ENCODE measurements around the gene SNAI3.
"Not testable (repeated sequence)": the region's sequence is repeated elsewhere in the genome, so short reads cannot be mapped to it uniquely, and the experiment has no call there.

The SNAI3 gene

GRCh38 chr16:88690341-88691128 is 4.2 kb upstream of the SNAI3 start:
- DNase-seq, result no peak

GRCh38 chr16:88688013-88688778 is 1.9 kb upstream of the SNAI3 start:
- DNase-seq, result peak; percentile 76

- no peak for DNase-seq
These were observed 1.3 kb upstream of the SNAI3 start for GRCh38 chr16:88687676-88688012.

- DNase-seq, result no peak
These were observed 908 bp upstream of the SNAI3 start for GRCh38 chr16:88687254-88687576.

GRCh38 chr16:88686062-88686438 is 257 bp downstream of the SNAI3 start:
- peak; percentile 35 for DNase-seq

- DNase-seq, result no peak
These were observed 898 bp downstream of the SNAI3 start for GRCh38 chr16:88685156-88686061.

GRCh38 chr16:88684569-88685155 is 1.6 kb downstream of the SNAI3 start:
- DNase-seq, result no peak

- DNase-seq, result no peak
These were observed 4.4 kb downstream of the SNAI3 start for GRCh38 chr16:88681709-88682451.

GRCh38 chr16:88681084-88681680 is 5.1 kb downstream of the SNAI3 start:
- no peak for DNase-seq

- DNase-seq, result no peak
These were observed 5.7 kb downstream of the SNAI3 start for GRCh38 chr16:88680554-88681083.

- DNase-seq, result no peak
These were observed 7.9 kb downstream of the SNAI3 start for GRCh38 chr16:88678224-88678979.

- no peak for DNase-seq
These were observed 8.6 kb downstream of the SNAI3 start for GRCh38 chr16:88677721-88678120.

GRCh38 chr16:88676502-88677242 is 9.6 kb downstream of the SNAI3 start:
- no peak for DNase-seq

GRCh38 chr16:88673716-88674379 is 12.5 kb downstream of the SNAI3 start:
- DNase-seq, result no peak

- DNase-seq, result no peak
These were observed 13.5 kb downstream of the SNAI3 start for GRCh38 chr16:88672776-88673175.

GRCh38 chr16:88671806-88672205 is 14.5 kb downstream of the SNAI3 start:
- no peak for DNase-seq

GRCh38 chr16:88669980-88670379 is 16.3 kb downstream of the SNAI3 start:
- no peak for DNase-seq

GRCh38 chr16:88669493-88669892 is 16.8 kb downstream of the SNAI3 start:
- DNase-seq, result not testable (repeated sequence)

GRCh38 chr16:88667461-88667860 is 18.8 kb downstream of the SNAI3 start:
- no peak for DNase-seq

- DNase-seq, result no peak
These were observed 20.7 kb downstream of the SNAI3 start for GRCh38 chr16:88665570-88665969.
